Measurements from ENCODE around the gene NDUFB3.
"Not testable (repeated sequence)": the region's sequence is repeated elsewhere in the genome, so short reads cannot be mapped to it uniquely, and the experiment has no call there.

Gene NDUFB3

DNA sequence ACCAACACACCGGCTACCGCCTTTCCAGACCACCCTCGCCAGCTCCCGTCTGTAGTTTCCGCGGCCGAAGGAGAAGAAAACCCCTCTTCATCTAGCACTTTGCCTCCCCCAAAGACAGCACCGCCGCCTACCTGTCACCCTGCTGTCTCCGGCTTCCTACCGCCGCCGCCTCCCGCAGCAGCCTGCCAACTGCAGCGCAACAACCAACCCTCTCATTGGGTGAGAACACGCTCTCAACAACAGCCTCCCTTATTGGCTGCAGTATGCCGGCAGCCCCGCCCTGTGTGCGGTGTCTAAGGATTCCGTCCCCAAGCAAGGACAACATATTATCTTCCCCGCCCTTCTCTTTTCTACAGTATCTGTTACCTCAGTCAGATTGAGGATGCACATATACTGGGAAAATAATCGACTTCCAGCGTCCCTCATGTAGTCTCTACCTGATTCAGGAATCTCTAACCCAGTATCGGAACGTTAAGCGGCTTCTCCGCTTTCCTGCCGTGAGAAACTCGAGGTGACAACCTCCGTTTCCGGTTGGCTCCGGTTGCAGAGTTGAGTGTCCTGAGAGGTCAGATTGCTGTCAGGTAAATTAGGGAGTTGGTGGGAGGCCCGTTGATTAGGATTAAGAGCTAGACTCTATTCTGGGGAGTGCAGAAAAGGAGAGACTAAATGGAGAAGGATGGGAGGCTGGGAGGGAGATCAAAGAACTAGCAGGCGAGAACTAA is at the start of gene NDUFB3, which contains the start of gene HYCC2:
TSS of gene NDUFB3 (plus strand) at position 523 of the 722 bp plus-strand sequence. CDS start 6,882 bp downstream, outside the sequence.
TSS of gene HYCC2 (minus strand) at position 193 of the 722 bp plus-strand sequence. CDS start 47,662 bp downstream, outside the sequence.
- peak; percentile 96 for DNase-seq (ENCODE audit: low spot score)

DNA sequence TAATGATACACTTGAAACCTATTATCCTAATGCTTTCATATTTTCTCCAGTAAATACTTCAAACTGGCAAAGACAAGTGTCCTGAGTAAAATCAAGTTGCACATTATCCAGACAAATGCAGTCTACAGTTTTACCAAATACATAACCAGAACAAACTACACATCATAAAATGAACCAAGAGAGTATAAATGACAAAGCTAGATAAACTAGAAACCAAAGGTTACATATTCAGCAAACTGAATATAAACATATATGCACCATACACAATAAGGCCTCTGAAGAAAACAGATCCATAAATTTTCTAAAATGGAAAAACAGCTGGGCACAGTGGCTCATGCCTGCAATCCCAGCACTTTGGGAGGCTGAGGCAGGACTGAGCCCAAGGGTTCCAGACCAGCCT is 47.3 kb upstream of the NDUFB3 start:
- DNase-seq (ENCODE audit: low spot score), result no peak

DNA sequence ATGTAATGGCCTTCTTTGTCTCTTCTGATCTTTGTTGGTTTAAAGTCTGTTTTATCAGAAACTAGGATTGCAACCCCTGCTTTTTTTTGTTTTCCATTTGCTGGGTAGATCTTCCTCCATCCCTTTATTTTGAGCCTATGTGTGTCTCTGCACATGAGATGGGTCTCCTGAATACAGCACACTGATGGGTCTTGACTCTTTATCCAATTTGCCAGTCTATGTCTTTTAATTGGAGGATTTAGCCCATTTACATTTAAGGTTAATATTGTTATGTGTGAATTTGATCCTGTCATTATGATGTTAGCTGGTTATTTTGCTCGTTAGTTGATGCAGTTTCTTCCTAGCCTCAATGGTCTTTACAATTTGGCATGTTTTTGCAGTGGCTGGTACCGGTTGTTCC is 37.4 kb upstream of the NDUFB3 start:
- not testable (repeated sequence) for DNase-seq (ENCODE audit: low spot score)

DNA sequence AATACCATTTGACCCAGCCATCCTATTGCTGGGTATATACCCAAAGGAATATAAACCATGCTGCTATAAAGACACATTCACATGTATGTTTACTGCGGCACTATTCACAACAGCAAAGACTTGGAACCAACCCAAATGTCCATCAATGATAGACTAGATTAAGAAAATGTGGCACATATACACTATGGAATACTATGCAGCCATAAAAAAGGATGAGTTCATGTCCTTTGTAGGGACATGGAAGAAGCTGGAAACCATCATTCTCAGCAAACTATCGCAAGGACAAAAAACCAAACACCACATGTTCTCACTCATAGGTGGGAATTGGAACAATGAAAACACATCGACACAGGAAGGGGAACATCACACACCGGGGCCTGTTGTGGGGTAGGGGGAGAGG is 33.4 kb upstream of the NDUFB3 start:
- DNase-seq (ENCODE audit: low spot score), result not testable (repeated sequence)

DNA sequence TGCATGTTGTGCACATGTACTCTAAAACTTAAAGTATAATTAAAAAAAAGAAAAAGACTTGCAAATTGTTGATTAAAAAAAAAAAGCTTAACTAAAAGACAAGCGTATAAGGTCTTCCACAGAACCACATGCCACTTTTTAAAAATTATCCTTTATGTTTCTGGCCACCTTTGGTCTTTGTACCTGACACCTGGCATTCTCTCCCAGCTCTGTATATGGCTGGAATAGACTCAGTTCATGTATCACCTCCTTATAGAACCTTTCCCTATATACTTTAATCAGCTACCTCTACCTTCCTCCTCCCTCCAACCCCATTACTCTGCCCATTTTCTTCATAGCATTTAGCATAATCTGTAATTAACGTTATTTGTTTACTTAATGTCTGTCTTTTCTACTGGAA is 32.9 kb upstream of the NDUFB3 start:
- no peak for DNase-seq (ENCODE audit: low spot score)

DNA sequence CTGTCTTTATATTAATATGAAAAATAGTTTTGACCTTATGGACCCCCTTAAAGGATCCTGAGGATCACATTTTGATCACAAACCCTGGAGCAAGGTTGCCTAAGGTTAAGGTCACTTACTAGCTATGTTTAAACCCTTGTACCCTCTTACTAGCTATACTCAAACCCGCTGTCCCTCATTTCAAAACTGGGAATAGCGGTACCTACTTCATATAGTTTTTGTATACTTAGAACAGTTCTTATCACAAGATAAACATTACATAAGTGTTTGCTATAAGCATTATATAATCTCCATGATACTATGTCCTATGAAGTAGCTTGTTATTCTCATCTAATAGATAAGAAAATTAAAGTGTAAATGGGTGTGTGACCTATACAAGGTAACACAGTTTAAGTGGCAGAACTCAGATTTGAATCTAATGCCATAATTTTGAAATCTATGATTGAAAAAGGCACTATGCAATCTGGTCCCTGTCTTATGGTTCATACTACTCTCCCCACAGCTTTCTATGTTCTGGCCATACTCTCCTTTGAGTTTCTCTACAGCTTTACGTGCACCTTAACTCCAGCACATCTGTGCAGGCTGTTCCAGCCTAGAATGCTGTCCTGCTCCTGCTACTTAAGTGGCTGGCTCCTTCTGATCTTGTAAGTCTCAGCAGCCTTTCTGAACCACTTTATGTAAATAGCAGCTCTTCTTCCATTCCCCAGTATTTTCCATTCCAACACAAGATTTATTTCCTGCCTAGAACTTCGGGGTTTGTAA is 30.8 kb upstream of the NDUFB3 start:
- DNase-seq (ENCODE audit: low spot score), result no peak

DNA sequence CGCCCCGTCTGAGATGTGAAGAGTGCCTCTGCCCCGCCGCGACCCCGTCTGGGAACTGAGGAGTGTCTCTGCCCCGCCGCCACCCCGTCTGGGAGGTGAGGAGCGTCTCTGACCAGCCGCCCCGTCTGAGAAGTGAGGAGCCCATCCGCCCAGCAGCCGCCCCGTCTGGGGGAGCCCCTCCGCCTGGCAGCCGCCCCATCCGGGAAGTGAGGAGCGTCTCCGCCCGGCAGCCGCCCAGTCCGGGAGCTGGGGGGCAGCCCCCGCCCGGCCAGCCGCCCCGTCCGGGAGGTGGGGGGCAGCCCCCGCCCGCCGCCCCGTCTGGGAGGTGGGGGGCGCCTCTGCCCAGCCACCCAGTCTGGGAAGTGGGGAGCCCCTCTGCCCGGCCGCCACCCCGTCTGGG is 29.4 kb upstream of the NDUFB3 start:
- DNase-seq (ENCODE audit: low spot score), result not testable (repeated sequence)

DNA sequence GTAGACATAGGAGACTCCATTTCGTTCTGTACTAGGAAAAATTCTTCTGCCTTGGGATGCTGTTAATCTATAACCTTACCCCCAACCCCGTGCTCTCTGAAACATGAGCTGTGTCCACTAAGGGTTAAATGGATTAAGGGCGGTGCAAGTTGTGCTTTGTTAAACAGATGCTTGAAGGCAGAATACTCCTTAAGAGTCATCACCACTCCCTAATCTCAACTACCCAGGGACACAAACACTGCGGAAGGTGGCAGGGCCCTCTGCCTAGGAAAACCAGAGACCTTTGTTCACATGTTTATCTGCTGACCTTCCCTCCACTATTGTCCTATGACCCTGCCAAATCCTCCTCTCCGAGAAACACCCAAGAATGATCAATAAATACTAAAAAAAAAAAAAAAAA is 28.8 kb upstream of the NDUFB3 start:
- not testable (repeated sequence) for DNase-seq (ENCODE audit: low spot score)

DNA sequence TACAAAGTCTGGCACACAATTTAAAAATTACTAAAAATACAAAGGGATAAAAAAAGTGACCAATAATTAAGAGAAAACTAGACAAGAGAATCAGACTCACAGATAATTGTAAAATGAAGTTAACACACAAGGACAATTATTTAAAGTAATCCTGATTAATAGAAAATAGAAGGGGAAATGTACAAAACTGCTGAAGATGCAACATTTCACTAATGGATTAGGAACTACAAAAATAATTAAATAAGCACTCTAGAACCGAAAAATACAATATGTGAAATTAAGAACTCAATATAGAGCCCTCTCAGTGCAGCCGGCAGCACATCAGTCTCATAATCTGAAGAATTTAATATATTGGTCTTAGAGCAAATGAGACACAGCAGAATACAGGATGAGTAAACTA is 24.9 kb upstream of the NDUFB3 start:
- no peak for DNase-seq (ENCODE audit: low spot score)

DNA sequence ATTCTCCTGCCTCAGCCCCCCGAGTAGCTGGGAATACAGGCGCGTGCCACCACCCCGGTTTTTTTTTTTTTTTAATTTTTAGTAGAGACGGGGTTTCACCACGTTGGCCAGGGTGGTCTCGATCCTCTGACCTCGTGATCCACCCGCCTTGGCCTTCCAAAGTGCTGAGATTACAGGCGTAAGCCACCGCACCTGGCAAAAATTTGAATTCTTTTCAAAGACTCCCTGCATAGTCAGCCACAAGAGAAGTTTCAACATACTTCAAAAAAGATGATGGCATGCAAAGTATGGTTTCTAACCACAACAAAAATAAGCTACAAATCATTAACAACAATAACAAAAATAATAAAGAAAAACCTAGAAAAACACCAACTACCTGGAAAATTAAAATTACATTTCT is 22.3 kb upstream of the NDUFB3 start:
- no peak for DNase-seq (ENCODE audit: low spot score)

DNA sequence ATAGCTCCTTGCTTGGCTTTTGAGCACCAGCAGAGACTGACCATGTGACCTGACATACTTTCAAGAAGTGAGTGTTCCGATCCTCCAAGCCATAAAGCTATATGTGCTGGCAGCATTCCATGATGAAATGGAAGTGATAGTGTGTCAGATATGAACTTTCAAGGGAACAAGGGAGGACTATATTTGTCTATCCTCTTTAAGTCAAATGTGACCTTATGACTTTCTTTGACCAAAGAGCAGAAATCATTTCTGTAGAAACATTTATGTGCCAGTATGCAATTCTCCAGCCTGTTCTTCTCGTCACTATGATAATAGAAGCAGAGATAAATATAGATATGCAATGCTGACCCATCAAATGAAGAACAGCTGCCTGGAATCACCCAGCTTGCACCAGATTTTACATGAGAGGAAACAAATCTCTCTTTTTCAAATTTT is 14.7 kb upstream of the NDUFB3 start:
- DNase-seq (ENCODE audit: low spot score), result no peak

DNA sequence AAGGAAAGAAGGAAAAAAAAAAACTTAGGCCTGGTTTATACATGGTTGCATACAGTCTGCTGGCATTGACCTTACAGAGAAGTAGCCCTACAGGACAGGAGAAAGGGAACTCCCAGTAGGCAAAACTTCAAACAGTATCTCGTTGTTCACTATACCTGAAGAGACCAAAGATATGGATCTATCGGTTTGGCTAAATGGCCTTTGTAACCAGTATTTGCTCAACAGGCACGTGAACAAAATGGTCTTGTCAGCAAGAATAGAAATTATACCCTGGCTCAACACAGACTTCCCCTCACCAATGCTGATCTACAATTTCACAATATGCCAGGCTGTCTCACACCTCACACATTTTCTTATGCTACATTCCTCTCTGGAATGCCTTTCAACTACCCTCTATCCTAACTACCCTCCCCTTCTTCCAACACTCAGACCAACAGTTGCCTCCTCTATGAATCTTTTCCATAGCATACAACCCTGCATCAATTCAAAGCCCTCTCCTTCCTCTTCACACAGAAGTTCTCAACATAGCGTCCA is 14.0 kb upstream of the NDUFB3 start:
- DNase-seq (ENCODE audit: low spot score), result no peak

DNA sequence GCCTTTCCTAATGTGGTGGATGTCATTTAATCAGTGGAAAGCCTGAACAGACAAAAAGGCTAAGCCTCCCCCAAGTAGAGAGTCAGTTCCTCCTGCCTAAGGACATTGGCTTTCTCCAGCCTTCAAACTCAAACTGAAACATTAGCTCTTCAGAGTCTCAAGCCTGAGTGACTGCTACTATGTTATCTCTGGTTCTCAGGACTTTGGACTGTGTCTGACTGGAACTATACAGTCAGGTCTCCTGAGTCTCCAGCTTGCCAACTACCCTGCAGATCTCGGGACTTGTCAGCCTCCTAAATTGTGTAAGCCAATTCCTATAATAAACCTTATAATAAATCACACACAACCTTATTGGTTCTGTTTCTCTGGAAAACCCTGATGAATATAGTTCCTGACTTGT is 12.9 kb upstream of the NDUFB3 start:
- no peak for DNase-seq (ENCODE audit: low spot score)

DNA sequence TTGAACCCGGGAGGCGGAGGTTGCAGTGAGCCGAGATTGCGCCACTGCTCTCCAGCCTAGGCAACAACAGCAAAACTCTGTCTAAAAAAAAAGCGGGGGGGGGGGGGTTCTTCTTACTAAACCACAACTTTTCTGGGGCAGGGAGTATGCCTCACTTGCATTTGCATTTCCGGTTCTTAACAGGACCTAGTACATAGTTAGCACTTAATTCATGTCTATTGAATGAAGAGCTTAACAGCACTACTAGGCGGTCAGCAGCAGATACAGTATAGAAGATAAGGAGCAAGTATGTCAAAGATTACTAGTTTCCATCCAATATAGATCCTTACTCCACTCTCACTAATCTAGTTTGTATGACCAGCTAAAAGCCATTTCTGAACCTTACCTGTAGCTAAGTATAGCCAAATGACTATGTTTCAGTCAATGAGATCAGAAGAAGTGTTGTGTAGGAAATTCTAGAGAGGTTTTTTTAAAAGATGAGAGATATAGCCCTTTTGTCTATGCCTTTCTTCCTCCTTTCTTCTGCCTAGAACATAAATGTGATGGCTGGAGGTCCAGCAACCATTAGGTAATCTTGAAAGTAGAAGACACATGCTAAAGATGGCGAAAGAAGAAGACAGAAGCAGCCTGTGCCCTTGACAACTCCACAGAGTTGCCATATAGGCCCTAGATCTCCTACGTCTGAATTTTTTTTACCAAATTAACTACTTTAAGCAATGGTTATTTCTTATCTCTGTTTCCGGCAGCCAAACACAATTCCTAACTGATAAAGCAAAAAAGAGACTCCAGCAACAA is 11.6 kb upstream of the NDUFB3 start:
- DNase-seq (ENCODE audit: low spot score), result no peak

DNA sequence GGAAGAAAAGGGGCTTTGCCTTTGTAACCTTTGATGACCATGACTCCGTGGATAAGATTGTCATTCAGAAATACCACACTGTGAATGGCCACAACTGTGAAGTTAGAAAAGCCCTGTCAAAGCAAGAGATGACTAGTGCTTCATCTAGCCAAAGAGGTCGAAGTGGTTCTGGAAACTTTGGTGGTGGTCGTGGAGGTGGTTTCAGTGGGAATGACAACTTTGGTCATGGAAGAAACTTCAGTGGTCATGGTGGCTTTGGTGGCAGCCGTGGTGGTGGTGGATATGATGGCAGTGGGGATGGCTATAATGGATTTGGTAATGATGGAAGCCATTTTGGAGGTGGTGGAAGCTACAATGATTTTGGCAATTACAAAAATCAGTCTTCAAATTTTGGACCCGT is 8.3 kb upstream of the NDUFB3 start:
- not testable (repeated sequence) for DNase-seq (ENCODE audit: low spot score)

DNA sequence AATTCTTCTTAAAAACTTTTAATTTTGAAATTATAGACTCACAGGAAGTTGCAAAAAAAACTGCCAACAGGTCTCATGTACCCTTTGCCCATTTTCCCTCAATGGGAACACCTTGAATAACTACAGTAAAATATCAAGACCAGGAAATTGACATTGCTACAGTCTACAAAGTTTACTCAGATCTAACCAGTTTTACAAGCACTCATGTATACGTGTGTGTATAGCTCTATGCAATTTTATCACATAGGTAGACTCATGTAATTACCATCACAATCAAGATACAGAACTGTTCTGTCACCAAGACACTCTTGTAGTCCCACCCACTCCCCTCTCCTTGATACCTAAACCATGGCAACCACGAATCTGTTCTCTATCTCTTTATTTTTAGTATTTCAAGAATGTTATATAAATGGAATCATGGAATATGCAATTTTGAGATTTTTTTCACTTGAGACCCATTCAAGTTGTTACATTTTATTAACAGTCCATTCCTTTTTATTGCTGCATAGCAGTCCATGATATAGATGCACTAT is 6.9 kb upstream of the NDUFB3 start:
- no peak for DNase-seq (ENCODE audit: low spot score)

DNA sequence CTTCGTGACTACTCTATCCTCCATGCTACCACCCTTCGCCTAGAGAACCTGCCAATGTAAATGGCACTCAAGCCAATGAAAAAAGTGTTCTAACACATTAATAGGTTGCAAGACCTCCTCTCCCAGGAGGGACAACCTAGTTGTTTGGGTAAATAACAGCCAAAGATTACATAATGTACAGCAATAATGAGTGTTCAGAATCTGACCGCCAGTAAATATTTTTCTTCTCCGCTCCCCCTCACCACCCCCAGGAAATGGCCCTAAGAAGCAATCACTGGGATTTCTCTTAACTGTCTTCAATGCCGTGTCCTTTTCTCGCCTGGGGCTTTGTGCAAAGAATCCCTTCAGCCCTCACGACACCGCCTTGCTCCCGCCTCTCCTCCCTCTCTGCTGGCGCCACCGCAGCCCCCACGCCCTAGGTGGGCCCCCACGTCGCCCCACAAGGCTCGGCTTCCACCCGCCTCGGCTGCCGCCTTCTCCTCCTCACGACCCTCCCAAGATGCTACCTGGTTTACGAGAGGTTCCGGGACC is 788 bp upstream of the NDUFB3 start:
- DNase-seq (ENCODE audit: low spot score), result no peak

DNA sequence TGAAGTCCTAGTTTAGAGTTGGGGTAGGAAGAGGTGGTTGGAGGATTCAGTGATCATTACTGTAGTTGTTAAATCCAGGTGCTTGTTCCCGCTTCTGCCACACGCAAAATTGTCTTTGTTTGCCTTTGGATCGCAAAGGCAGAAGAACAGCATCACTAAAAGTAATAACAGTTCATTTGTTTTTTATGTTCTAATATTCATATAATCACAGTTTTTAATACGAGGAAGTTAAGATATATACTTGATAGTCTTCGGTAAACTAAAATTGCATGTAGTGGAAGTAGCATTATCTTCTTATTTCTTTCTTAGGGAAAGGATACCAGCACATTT is 365 bp downstream of the NDUFB3 start:
- DNase-seq (ENCODE audit: low spot score), result no peak

DNA sequence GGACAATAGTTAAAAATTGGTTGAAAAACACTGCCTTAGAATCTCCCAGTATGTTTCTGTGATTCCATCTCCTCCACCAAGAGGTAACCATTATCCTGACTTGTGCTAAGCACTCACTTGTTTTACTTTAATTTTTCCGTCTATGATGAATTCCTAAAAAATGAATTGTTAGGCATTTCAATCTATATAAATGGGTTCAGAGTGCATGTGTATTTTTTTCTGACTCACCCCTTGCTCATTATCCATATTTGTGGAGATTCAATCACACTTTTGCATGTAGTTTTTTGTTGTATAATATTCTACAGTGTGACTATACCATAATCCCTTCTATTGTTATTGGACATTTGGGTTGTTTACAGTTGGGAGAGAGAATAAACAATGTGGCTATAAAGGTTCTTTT is 1.3 kb downstream of the NDUFB3 start:
- no peak for DNase-seq (ENCODE audit: low spot score)

DNA sequence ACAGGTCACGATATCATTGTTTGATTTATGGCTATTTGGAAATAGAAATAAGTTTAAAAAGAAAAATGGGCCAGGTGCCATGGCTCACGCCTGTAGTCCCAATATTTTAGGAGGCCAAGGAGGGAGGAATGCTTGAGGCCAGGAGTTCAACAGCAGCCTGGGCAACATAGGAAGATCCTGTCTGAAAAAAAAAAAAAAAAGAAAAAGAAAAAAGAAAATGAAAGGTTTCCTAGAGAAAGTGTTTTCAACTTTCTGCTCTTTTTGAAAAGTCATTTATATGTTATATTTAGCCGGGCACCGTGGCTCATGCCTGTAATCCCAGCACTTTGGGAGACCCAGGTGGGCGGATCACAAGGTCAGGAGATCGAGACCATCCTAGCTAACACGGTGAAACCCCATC is 3.2 kb downstream of the NDUFB3 start:
- no peak for DNase-seq (ENCODE audit: low spot score)

DNA sequence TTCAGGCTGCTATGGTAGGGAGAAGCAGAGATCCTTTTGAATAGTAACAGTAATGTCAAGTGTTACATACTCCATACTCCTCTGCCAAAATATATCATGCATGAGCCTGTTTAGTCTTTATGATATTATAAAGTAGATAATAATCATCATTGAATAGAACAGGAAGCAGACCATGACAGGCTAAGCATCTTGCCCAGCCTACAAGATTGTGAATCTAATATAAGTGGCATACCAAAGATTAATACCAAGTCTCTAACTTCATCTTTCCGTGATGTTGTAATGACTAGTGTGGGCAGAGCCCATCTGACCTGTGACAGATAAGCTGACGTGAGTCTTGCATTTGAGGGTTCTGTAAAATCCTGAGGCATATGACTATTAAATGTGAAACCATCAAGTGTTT is 13.1 kb downstream of the NDUFB3 start:
- DNase-seq (ENCODE audit: low spot score), result no peak

DNA sequence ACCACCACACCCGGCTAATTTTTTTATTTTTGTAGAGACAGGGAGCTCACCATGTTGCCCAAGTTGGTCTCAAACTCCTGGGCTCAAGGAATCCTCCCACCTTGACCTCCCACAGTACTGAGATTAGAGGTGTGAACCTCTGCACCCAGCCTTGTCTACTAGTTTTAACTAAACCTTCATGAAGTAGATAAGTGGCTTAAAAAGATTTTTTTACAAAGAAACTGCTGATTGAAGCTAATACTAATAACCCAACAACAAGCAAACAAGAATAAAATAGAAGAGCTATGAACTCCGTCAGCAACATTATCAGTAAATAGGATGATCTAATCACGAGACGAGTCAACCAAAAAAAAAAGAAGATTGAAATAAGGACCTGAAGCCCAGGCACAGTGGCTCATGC is 18.8 kb downstream of the NDUFB3 start:
- DNase-seq (ENCODE audit: low spot score), result no peak
